ENCODE data around the gene MAPK4. TPM values are rescaled to one million over a fixed set of nuclear protein-coding genes. Genes with fewer than 3 reads are reported as not detected.

The MAPK4 gene
- total RNA-seq, 1 donor from 2014 or later, result 0.11 TPM

- Histone ChIP-seq H3K4me2 (ENCODE audit: low read length) (no peak overlapping the region), H3K9me3 (ENCODE audit: insufficient read depth, low read depth, low read length) (peaks cover 2% of the 10 kb centered on the region), H3K9ac (ENCODE audit: low read length) (no peak overlapping the region), H4K20me1 (ENCODE audit: insufficient read depth, low read length) (no peaks in the 10 kb centered on the region), H3K79me2 (ENCODE audit: insufficient read depth, low read length) (no peaks in the 10 kb centered on the region), H3K27me3 (ENCODE audit: insufficient read depth, low read length) (no peaks in the 10 kb centered on the region), H2AFZ (ENCODE audit: low read depth, low read length) (no peak overlapping the region), H3K4me3 (ENCODE audit: insufficient read depth, low read depth, low read length) (no peak overlapping the region), H3K4me1 (ENCODE audit: insufficient read depth, low read length) (no peaks in the 10 kb centered on the region), H3K36me3 (ENCODE audit: insufficient read depth, low read length) (no peaks in the 10 kb centered on the region), H3K27ac (ENCODE audit: low read depth, low read length) (no peak overlapping the region)
- peaks cover 3% of the 10 kb centered on the region for H3K36me3 Mint-ChIP-seq (ENCODE audit: low read depth, unreplicated experiment)
- H3K27me3 Mint-ChIP-seq (ENCODE audit: low read depth, unreplicated experiment), result peaks cover 23% of the 10 kb centered on the region
- DNase-seq (ENCODE audit: low read depth) (no peak), FAIRE-seq (no peak)
- H3K4me1 Mint-ChIP-seq (ENCODE audit: low read depth, unreplicated experiment), result no peaks in the 10 kb centered on the region
- H3K9me3 Mint-ChIP-seq (ENCODE audit: unreplicated experiment), result peaks cover 3% of the 10 kb centered on the region
- H3K27ac Mint-ChIP-seq (ENCODE audit: unreplicated experiment), result no peak overlapping the region
- H3K4me3 Mint-ChIP-seq (ENCODE audit: unreplicated experiment), result no peak overlapping the region
- TF ChIP-seq, protein P1, sequence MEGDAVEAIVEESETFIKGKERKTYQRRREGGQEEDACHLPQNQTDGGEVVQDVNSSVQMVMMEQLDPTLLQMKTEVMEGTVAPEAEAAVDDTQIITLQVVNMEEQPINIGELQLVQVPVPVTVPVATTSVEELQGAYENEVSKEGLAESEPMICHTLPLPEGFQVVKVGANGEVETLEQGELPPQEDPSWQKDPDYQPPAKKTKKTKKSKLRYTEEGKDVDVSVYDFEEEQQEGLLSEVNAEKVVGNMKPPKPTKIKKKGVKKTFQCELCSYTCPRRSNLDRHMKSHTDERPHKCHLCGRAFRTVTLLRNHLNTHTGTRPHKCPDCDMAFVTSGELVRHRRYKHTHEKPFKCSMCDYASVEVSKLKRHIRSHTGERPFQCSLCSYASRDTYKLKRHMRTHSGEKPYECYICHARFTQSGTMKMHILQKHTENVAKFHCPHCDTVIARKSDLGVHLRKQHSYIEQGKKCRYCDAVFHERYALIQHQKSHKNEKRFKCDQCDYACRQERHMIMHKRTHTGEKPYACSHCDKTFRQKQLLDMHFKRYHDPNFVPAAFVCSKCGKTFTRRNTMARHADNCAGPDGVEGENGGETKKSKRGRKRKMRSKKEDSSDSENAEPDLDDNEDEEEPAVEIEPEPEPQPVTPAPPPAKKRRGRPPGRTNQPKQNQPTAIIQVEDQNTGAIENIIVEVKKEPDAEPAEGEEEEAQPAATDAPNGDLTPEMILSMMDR (IDR thresholded peaks at IDR 0.05; ENCODE audit: insufficient read depth, low read depth, low read length), result no peak
- TF ChIP-seq EZH2 (IDR thresholded peaks at IDR 0.05; ENCODE audit: insufficient read depth, low read length), result no peak
These were observed 91.4 kb downstream of the MAPK4 start for GRCh38 chr18:50651334-50651733.

DNA sequence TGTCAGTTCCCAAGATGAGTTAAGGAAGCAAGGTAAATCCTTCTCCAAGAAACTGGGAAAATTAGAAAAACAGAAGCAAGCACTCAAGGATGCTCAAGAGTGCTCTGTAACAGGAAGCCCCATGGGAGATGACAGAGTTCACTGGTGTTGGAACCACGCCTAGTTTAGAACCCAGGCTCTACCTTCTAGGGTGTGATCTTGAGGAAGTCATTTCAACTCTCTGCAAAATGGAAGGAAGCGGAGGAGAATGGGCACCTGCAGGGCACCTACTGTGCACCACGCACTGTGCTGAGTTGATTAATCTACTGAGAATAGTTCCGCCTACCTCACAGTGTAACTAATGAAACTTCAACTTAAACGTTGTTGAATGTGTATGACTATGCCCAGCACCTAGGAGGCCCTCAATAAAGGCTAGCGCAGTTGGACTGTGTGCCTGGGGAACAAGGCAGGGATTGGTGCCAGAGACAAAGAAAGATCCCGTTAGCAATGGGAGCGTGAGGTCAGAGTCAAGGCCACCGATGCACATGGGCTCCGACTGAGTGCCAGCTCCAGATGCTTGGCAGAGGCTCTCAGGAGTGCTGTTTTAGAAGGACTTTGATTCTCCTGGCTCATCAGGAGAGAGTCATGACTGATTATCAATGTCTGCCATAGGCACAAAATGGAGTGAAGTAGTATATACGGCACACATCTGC is 93.7 kb downstream of the MAPK4 start:
- Histone ChIP-seq H2AFZ (ENCODE audit: low read depth, low read length) (no peak overlapping the region), H3K4me1 (ENCODE audit: insufficient read depth, low read length) (no peaks in the 10 kb centered on the region), H3K36me3 (ENCODE audit: insufficient read depth, low read length) (no peaks in the 10 kb centered on the region), H3K27ac (ENCODE audit: low read depth, low read length) (no peak overlapping the region), H3K9me3 (ENCODE audit: insufficient read depth, low read depth, low read length) (no peaks in the 10 kb centered on the region), H3K79me2 (ENCODE audit: insufficient read depth, low read length) (no peaks in the 10 kb centered on the region), H3K4me3 (ENCODE audit: insufficient read depth, low read depth, low read length) (no peak overlapping the region), H3K4me2 (ENCODE audit: low read length) (no peak overlapping the region), H3K9ac (ENCODE audit: low read length) (no peak overlapping the region), H4K20me1 (ENCODE audit: insufficient read depth, low read length) (no peaks in the 10 kb centered on the region), H3K27me3 (ENCODE audit: insufficient read depth, low read length) (no peaks in the 10 kb centered on the region)
- H3K9me3 Mint-ChIP-seq (ENCODE audit: unreplicated experiment), result peaks cover 3% of the 10 kb centered on the region
- FAIRE-seq (no peak), DNase-seq (ENCODE audit: low read depth) (no peak)
- no peak overlapping the region for H3K27ac Mint-ChIP-seq (ENCODE audit: unreplicated experiment)
- H3K36me3 Mint-ChIP-seq (ENCODE audit: low read depth, unreplicated experiment), result peaks cover 3% of the 10 kb centered on the region
- H3K4me3 Mint-ChIP-seq (ENCODE audit: unreplicated experiment), result no peak overlapping the region
- no peaks in the 10 kb centered on the region for H3K4me1 Mint-ChIP-seq (ENCODE audit: low read depth, unreplicated experiment)
- TF ChIP-seq, protein P1 (IDR thresholded peaks at IDR 0.05; ENCODE audit: insufficient read depth, low read depth, low read length), result no peak
- TF ChIP-seq EZH2 (IDR thresholded peaks at IDR 0.05; ENCODE audit: insufficient read depth, low read length), result no peak
- peaks cover 23% of the 10 kb centered on the region for H3K27me3 Mint-ChIP-seq (ENCODE audit: low read depth, unreplicated experiment)

- H3K79me2 ChIP-seq (ENCODE audit: insufficient read depth, low read length), result no peaks in the 10 kb centered on the region
- no peak overlapping the region for H3K4me3 ChIP-seq (ENCODE audit: insufficient read depth, low read depth, low read length)
- no peak overlapping the region for H3K27ac ChIP-seq (ENCODE audit: low read depth, low read length)
- no peak overlapping the region for H3K9ac ChIP-seq (ENCODE audit: low read length)
- Mint-ChIP-seq H3K4me1 (ENCODE audit: low read depth, unreplicated experiment) (peaks cover 3% of the 10 kb centered on the region), H3K27ac (ENCODE audit: unreplicated experiment) (no peak overlapping the region), H3K36me3 (ENCODE audit: low read depth, unreplicated experiment) (peaks cover 3% of the 10 kb centered on the region), H3K4me3 (ENCODE audit: unreplicated experiment) (no peak overlapping the region), H3K9me3 (ENCODE audit: unreplicated experiment) (peaks cover 3% of the 10 kb centered on the region), H3K27me3 (ENCODE audit: low read depth, unreplicated experiment) (peaks cover 23% of the 10 kb centered on the region)
- FAIRE-seq, result no peak
- H3K9me3 ChIP-seq (ENCODE audit: insufficient read depth, low read depth, low read length), result no peaks in the 10 kb centered on the region
- H2AFZ ChIP-seq (ENCODE audit: low read depth, low read length), result no peak overlapping the region
- no peaks in the 10 kb centered on the region for H4K20me1 ChIP-seq (ENCODE audit: insufficient read depth, low read length)
- no peak for TF ChIP-seq EZH2 (IDR thresholded peaks at IDR 0.05; ENCODE audit: insufficient read depth, low read length)
- TF ChIP-seq, protein P1 (IDR thresholded peaks at IDR 0.05; ENCODE audit: insufficient read depth, low read depth, low read length), result no peak
- no peaks in the 10 kb centered on the region for H3K27me3 ChIP-seq (ENCODE audit: insufficient read depth, low read length)
- H3K36me3 ChIP-seq (ENCODE audit: insufficient read depth, low read length), result no peaks in the 10 kb centered on the region
- no peaks in the 10 kb centered on the region for H3K4me1 ChIP-seq (ENCODE audit: insufficient read depth, low read length)
- no peak overlapping the region for H3K4me2 ChIP-seq (ENCODE audit: low read length)
- no peak for DNase-seq (ENCODE audit: low read depth)
These were observed 94.3 kb downstream of the MAPK4 start for GRCh38 chr18:50654211-50654610.
